ENCODE results near the gene APBB2.
A peak's percentile ranks its signal among the peaks of the same experiment; 100 is the strongest.

Gene APBB2

DNA sequence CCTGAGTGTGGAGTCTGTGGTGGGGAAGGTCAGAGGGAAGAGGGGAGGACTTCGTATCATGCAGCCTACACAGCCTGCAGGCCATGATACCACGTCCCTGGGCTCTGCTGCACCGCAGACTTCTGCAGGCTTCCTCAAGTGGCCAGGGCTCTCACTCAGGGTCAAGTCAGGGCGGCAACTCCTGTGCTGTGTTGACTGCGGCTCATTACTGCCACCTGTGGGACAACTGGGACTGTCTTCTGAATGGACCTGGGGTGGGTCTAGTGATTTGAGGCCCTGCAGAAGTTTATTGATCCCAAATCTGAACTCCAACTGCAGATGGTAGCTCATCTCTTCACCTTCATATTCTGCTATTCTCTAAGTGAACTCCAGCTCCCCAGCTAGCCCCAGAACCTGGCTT, 297.5 kb downstream of the APBB2 start:
- Histone ChIP-seq H3K36me3 (ENCODE audit: low read depth) (peaks cover 22% of the 10 kb centered on the region), H3K27ac (ENCODE audit: poor library complexity, severe bottlenecking) (no peak overlapping the region), H3K4me3 (ENCODE audit: severe bottlenecking) (no peak overlapping the region), H3K9me3 (ENCODE audit: severe bottlenecking) (no peaks in the 10 kb centered on the region), H3K4me1 (ENCODE audit: insufficient read depth, poor library complexity, severe bottlenecking) (no peaks in the 10 kb centered on the region), H3K27me3 (ENCODE audit: insufficient read depth, poor library complexity, severe bottlenecking) (no peaks in the 10 kb centered on the region)
- TF ChIP-seq, protein P1, sequence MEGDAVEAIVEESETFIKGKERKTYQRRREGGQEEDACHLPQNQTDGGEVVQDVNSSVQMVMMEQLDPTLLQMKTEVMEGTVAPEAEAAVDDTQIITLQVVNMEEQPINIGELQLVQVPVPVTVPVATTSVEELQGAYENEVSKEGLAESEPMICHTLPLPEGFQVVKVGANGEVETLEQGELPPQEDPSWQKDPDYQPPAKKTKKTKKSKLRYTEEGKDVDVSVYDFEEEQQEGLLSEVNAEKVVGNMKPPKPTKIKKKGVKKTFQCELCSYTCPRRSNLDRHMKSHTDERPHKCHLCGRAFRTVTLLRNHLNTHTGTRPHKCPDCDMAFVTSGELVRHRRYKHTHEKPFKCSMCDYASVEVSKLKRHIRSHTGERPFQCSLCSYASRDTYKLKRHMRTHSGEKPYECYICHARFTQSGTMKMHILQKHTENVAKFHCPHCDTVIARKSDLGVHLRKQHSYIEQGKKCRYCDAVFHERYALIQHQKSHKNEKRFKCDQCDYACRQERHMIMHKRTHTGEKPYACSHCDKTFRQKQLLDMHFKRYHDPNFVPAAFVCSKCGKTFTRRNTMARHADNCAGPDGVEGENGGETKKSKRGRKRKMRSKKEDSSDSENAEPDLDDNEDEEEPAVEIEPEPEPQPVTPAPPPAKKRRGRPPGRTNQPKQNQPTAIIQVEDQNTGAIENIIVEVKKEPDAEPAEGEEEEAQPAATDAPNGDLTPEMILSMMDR (IDR thresholded peaks at IDR 0.05; ENCODE audit: poor library complexity, severe bottlenecking): peak; percentile 22
- ATAC-seq (ENCODE audit: low read depth) (0 out of 3 replicates have a peak, but pooled peaks have one; percentile 26), DNase-seq (ENCODE audit: low spot score) (no peak)

DNA sequence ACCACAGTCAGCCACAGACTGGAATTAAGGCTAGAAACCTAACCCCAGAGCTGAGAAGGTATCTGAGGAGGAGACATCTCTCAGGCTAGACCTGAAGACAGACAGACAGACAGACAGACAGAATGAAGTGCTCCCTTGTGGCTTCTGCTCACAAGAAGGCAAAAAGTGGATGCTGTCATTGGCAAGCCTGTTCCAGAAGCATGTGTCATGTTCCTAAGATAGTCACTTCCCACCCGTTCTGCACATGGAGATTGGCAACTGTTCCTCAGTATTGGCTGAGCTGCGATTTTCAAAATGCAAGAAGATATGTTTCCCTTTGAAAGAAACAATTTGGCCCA, 298.2 kb downstream of the APBB2 start:
- TF ChIP-seq, protein P1 (IDR thresholded peaks at IDR 0.05; ENCODE audit: poor library complexity, severe bottlenecking): no peak
- no peaks in the 10 kb centered on the region for H3K4me1 ChIP-seq (ENCODE audit: insufficient read depth, poor library complexity, severe bottlenecking)
- H3K27ac ChIP-seq (ENCODE audit: poor library complexity, severe bottlenecking): no peak overlapping the region
- no peak overlapping the region for H3K4me3 ChIP-seq (ENCODE audit: severe bottlenecking)
- ATAC-seq (ENCODE audit: low read depth): no peak
- H3K9me3 ChIP-seq (ENCODE audit: severe bottlenecking): no peaks in the 10 kb centered on the region
- no peak for DNase-seq (ENCODE audit: low spot score)
- H3K27me3 ChIP-seq (ENCODE audit: insufficient read depth, poor library complexity, severe bottlenecking): no peaks in the 10 kb centered on the region
- peaks cover 16% of the 10 kb centered on the region for H3K36me3 ChIP-seq (ENCODE audit: low read depth)

DNA sequence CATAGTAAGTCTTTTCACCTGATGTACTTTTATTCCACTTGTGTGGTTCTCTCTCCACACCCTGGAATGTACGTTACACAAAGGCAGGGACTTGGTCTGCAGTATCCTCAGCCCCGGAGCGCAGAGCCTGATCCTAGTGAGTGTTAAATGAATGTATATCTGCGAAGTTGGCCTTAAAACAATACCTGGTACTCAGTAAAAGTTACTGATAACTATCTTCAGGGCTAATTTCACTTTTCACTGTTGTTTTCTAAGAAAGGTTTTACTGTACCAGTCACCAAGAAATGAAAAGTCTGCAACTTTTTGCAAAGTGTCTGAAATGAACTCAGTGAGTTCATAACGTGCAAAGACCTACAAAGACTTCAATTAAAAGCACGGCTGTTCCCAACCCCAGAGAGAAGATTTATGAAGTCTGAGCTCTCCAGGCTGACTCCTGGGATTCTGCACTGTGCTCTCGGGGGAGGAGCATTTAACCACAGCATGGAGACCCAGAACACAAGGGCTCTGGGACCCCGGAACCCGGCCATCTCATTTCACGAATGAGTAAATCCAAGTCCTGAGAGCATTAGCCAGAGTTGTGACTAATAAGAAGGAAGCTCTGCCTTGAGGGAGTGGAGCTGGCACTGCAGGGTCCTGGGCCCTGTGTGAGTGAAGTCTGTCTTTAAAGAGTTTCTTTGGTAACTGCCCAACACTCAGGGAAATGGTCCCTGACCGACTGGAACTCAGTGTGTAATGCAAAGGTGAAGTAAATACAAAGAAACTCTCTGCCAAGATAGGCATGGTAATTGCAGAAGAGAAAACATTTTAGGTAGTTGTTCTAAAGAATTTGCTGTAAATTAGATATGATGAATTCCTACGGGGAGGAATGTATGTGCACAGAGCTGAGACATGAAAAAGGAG, 298.8 kb downstream of the APBB2 start:
- Histone ChIP-seq H3K27ac (ENCODE audit: poor library complexity, severe bottlenecking) (no peak overlapping the region), H3K4me3 (ENCODE audit: severe bottlenecking) (no peak overlapping the region), H3K9me3 (ENCODE audit: severe bottlenecking) (no peaks in the 10 kb centered on the region), H3K27me3 (ENCODE audit: insufficient read depth, poor library complexity, severe bottlenecking) (no peaks in the 10 kb centered on the region), H3K4me1 (ENCODE audit: insufficient read depth, poor library complexity, severe bottlenecking) (no peaks in the 10 kb centered on the region), H3K36me3 (ENCODE audit: low read depth) (peaks cover 13% of the 10 kb centered on the region)
- no peak for ATAC-seq (ENCODE audit: low read depth)
- DNase-seq (ENCODE audit: low spot score): no peak
- TF ChIP-seq, protein P1 (IDR thresholded peaks at IDR 0.05; ENCODE audit: poor library complexity, severe bottlenecking): no peak

DNA sequence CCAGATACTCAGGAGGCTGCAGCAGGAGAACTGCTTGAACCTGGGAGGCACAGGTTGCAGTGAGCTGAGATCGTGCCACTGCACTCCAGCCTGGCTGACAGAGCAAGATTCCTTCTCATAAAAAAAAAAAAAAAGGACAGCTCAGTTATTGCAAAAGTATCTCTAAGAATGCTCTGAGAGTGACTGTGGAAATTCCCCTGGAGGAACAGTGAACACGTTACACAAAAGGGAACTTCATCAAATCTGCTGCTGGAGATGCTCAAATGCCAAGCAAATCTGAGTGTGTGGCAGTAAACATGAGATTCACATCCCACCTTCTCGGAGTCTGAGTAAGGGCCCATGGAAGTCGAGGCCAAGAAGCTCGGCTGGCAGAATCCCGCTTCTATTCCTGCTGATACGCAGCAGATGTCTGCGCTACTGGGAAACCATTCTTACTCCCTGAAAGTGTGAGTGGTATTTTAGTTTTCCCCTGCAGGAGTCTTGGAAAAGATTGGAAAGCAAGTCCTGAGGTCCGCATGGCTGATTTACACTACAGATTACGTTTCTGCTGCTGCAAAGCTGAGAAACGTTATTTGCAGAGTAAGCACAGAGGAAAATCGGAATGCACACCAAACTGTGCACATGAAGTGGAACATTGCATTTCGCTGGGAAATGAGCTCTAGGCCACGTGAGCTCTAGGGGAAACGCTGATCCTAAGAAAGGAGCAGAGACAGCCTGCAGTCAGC, 301.7 kb downstream of the APBB2 start:
- DNase-seq (ENCODE audit: low spot score) (no peak), ATAC-seq (ENCODE audit: low read depth) (no peak)
- peaks cover 20% of the 10 kb centered on the region for H3K4me1 ChIP-seq (ENCODE audit: insufficient read depth, poor library complexity, severe bottlenecking)
- peaks cover 13% of the 10 kb centered on the region for H3K36me3 ChIP-seq (ENCODE audit: low read depth)
- TF ChIP-seq, protein P1 (IDR thresholded peaks at IDR 0.05; ENCODE audit: poor library complexity, severe bottlenecking): no peak
- H3K4me3 ChIP-seq (ENCODE audit: severe bottlenecking): no peak overlapping the region
- H3K27me3 ChIP-seq (ENCODE audit: insufficient read depth, poor library complexity, severe bottlenecking): no peaks in the 10 kb centered on the region
- H3K27ac ChIP-seq (ENCODE audit: poor library complexity, severe bottlenecking): no peak overlapping the region
- no peaks in the 10 kb centered on the region for H3K9me3 ChIP-seq (ENCODE audit: severe bottlenecking)

Measured in RWPE2 (cell line).